Activated naive CD4-positive, alpha-beta T cell treated with anti-CD3 and anti-CD28 coated beads, Interleukin-2, amount 10 ng/mL, durations not matched to agents 7 days and 5 days (primary cell): ENCODE results near the gene ACKR3.

Experiments
- CTCF ChIA-PET: fragments of 350-600 bp; sonication (Branson Sonifier 250); formaldehyde crosslinking; loops from one replicate; lab custom pipeline; 2021; ENCODE audit warnings: antibody characterized with exemption; lab: Charles Lee
- DNase-seq: peaks from one replicate; pipeline ENCODE4 v3.0.0-alpha.2; 2020
- H3K27ac Mint-ChIP-seq: one replicate; pipeline ENCODE4 v1.8.0; 2021; ENCODE audit warnings: mild to moderate bottlenecking, moderate library complexity, mixed read lengths
- H3K27me3 Mint-ChIP-seq: one replicate; pipeline ENCODE4 v1.8.0; 2021; ENCODE audit warnings: mild to moderate bottlenecking, mixed read lengths
- H3K36me3 Mint-ChIP-seq: one replicate; pipeline ENCODE4 v1.8.0; 2021; ENCODE audit warnings: mixed read lengths
- H3K4me1 Mint-ChIP-seq: one replicate; pipeline ENCODE4 v1.8.0; 2021; ENCODE audit warnings: mixed read lengths
- H3K4me3 Mint-ChIP-seq: one replicate; pipeline ENCODE4 v1.8.0; 2021; ENCODE audit warnings: mild to moderate bottlenecking, moderate library complexity, mixed read lengths
- H3K9me3 Mint-ChIP-seq: one replicate; pipeline ENCODE4 v1.8.0; 2021; ENCODE audit warnings: mixed read lengths

ACKR3 gene

GRCh38 chr2:236606023-236606422, 36.4 kb downstream of the ACKR3 start:
- no peak for DNase-seq
- Mint-ChIP-seq H3K27me3 (peaks cover 45% of the 10 kb centered on the region), H3K4me1 (no peaks in the 10 kb centered on the region), H3K27ac (no peak overlapping the region), H3K9me3 (no peaks in the 10 kb centered on the region), H3K36me3 (no peaks in the 10 kb centered on the region), H3K4me3 (no peak overlapping the region)
- CTCF ChIA-PET = no interaction called here

GRCh38 chr2:236607471-236608187, 38.0 kb downstream of the ACKR3 start:
- Mint-ChIP-seq H3K9me3 (no peaks in the 10 kb centered on the region), H3K4me1 (no peaks in the 10 kb centered on the region), H3K4me3 (no peak overlapping the region), H3K36me3 (no peaks in the 10 kb centered on the region), H3K27ac (no peak overlapping the region), H3K27me3 (peaks cover 47% of the 10 kb centered on the region)
- no peak for DNase-seq
- CTCF ChIA-PET = interaction anchor here (1.1 kb wide), 1 partner anchor 13 kb away, joined by 4 read pairs; no protein-coding TSS in a partner anchor

- DNase-seq = no peak
- H3K36me3 Mint-ChIP-seq = no peaks in the 10 kb centered on the region
- H3K9me3 Mint-ChIP-seq = no peaks in the 10 kb centered on the region
- peaks cover 51% of the 10 kb centered on the region for H3K27me3 Mint-ChIP-seq
- no peak overlapping the region for H3K4me3 Mint-ChIP-seq
- no peak overlapping the region for H3K27ac Mint-ChIP-seq
- H3K4me1 Mint-ChIP-seq = no peaks in the 10 kb centered on the region
- CTCF ChIA-PET = interaction anchor here (0.8 to 1.1 kb wide), 2 partner anchors 11 to 12 kb away, joined by 3 to 4 read pairs; no protein-coding TSS in a partner anchor
These were observed 38.5 kb downstream of the ACKR3 start for GRCh38 chr2:236608188-236608525.

- CTCF ChIA-PET = interaction anchor here (0.8 to 1.1 kb wide), 2 partner anchors 10 to 12 kb away, joined by 3 to 4 read pairs; no protein-coding TSS in a partner anchor
- peaks cover 51% of the 10 kb centered on the region for H3K27me3 Mint-ChIP-seq
These were observed 39.1 kb downstream of the ACKR3 start for GRCh38 chr2:236608710-236609109.

GRCh38 chr2:236610991-236611821, 41.6 kb downstream of the ACKR3 start:
- Mint-ChIP-seq H3K36me3 (no peaks in the 10 kb centered on the region), H3K4me1 (no peaks in the 10 kb centered on the region), H3K27me3 (peaks cover 32% of the 10 kb centered on the region), H3K9me3 (no peaks in the 10 kb centered on the region), H3K27ac (no peak overlapping the region), H3K4me3 (no peak overlapping the region)
- no peak for DNase-seq
- CTCF ChIA-PET = no interaction called here

More at GRCh38 chr2:236608710-236609109, 39.1 kb downstream of the ACKR3 start:
- H3K27ac Mint-ChIP-seq = no peak overlapping the region
- H3K4me3 Mint-ChIP-seq = no peak overlapping the region
- no peaks in the 10 kb centered on the region for H3K9me3 Mint-ChIP-seq
- H3K36me3 Mint-ChIP-seq = no peaks in the 10 kb centered on the region
- no peak for DNase-seq
- no peaks in the 10 kb centered on the region for H3K4me1 Mint-ChIP-seq

GRCh38 chr2:236612737-236613136, 43.1 kb downstream of the ACKR3 start:
- no peak overlapping the region for H3K4me3 Mint-ChIP-seq
- CTCF ChIA-PET = no interaction called here
- H3K36me3 Mint-ChIP-seq = no peaks in the 10 kb centered on the region
- DNase-seq = no peak
- no peaks in the 10 kb centered on the region for H3K9me3 Mint-ChIP-seq
- H3K4me1 Mint-ChIP-seq = peaks cover 2% of the 10 kb centered on the region
- H3K27ac Mint-ChIP-seq = no peak overlapping the region
- peaks cover 23% of the 10 kb centered on the region for H3K27me3 Mint-ChIP-seq

- no peak overlapping the region for H3K4me3 Mint-ChIP-seq
- peaks cover 25% of the 10 kb centered on the region for H3K27me3 Mint-ChIP-seq
- CTCF ChIA-PET = no interaction called here
These were observed 44.0 kb downstream of the ACKR3 start for GRCh38 chr2:236613612-236614011.

GRCh38 chr2:236614551-236614950, 44.9 kb downstream of the ACKR3 start:
- H3K36me3 Mint-ChIP-seq = no peaks in the 10 kb centered on the region
- DNase-seq = no peak
- H3K4me1 Mint-ChIP-seq = peaks cover 17% of the 10 kb centered on the region
- H3K4me3 Mint-ChIP-seq = no peak overlapping the region
- H3K9me3 Mint-ChIP-seq = no peaks in the 10 kb centered on the region
- H3K27ac Mint-ChIP-seq = no peak overlapping the region
- CTCF ChIA-PET = no interaction called here
- H3K27me3 Mint-ChIP-seq = peaks cover 25% of the 10 kb centered on the region

More at GRCh38 chr2:236613612-236614011, 44.0 kb downstream of the ACKR3 start:
- no peak for DNase-seq
- Mint-ChIP-seq H3K4me1 (peaks cover 8% of the 10 kb centered on the region), H3K27ac (no peak overlapping the region), H3K9me3 (no peaks in the 10 kb centered on the region), H3K36me3 (no peaks in the 10 kb centered on the region)

- Mint-ChIP-seq H3K4me3 (no peak overlapping the region), H3K36me3 (no peaks in the 10 kb centered on the region), H3K9me3 (no peaks in the 10 kb centered on the region), H3K27me3 (peaks cover 33% of the 10 kb centered on the region), H3K27ac (no peak overlapping the region), H3K4me1 (peaks cover 30% of the 10 kb centered on the region)
- no peak for DNase-seq
- CTCF ChIA-PET = no interaction called here
These were observed 46.4 kb downstream of the ACKR3 start for GRCh38 chr2:236616031-236616430.

GRCh38 chr2:236616624-236617023, 47.0 kb downstream of the ACKR3 start:
- no peak overlapping the region for H3K4me3 Mint-ChIP-seq
- no peaks in the 10 kb centered on the region for H3K36me3 Mint-ChIP-seq
- no peak for DNase-seq
- H3K27me3 Mint-ChIP-seq = peaks cover 33% of the 10 kb centered on the region
- CTCF ChIA-PET = no interaction called here
- no peaks in the 10 kb centered on the region for H3K9me3 Mint-ChIP-seq
- H3K27ac Mint-ChIP-seq = no peak overlapping the region
- H3K4me1 Mint-ChIP-seq = peaks cover 32% of the 10 kb centered on the region

- H3K4me3 Mint-ChIP-seq = no peak overlapping the region
- peaks cover 37% of the 10 kb centered on the region for H3K27me3 Mint-ChIP-seq
- CTCF ChIA-PET = no interaction called here
- no peaks in the 10 kb centered on the region for H3K36me3 Mint-ChIP-seq
- H3K27ac Mint-ChIP-seq = no peak overlapping the region
- DNase-seq = no peak
- peaks cover 32% of the 10 kb centered on the region for H3K4me1 Mint-ChIP-seq
- no peaks in the 10 kb centered on the region for H3K9me3 Mint-ChIP-seq
These were observed 47.7 kb downstream of the ACKR3 start for GRCh38 chr2:236617221-236617737.

- Mint-ChIP-seq H3K27ac (no peak overlapping the region), H3K36me3 (no peaks in the 10 kb centered on the region), H3K9me3 (no peaks in the 10 kb centered on the region), H3K4me3 (no peak overlapping the region), H3K27me3 (peaks cover 33% of the 10 kb centered on the region), H3K4me1 (peaks cover 32% of the 10 kb centered on the region)
- CTCF ChIA-PET = no interaction called here
- no peak for DNase-seq
These were observed 48.2 kb downstream of the ACKR3 start for GRCh38 chr2:236617796-236618195.

- Mint-ChIP-seq H3K9me3 (no peaks in the 10 kb centered on the region), H3K36me3 (no peaks in the 10 kb centered on the region), H3K4me1 (peaks cover 32% of the 10 kb centered on the region), H3K27ac (no peak overlapping the region), H3K4me3 (no peak overlapping the region), H3K27me3 (peaks cover 27% of the 10 kb centered on the region)
- CTCF ChIA-PET = interaction anchor here (0.9 kb wide), 1 partner anchor 10 kb away, joined by 3 read pairs; no protein-coding TSS in a partner anchor
- DNase-seq = peak; percentile 35
These were observed 48.7 kb downstream of the ACKR3 start for GRCh38 chr2:236618370-236618769.

GRCh38 chr2:236619910-236620612, 50.4 kb downstream of the ACKR3 start:
- Mint-ChIP-seq H3K4me1 (peaks cover 32% of the 10 kb centered on the region), H3K27me3 (peaks cover 18% of the 10 kb centered on the region), H3K9me3 (no peaks in the 10 kb centered on the region), H3K4me3 (no peak overlapping the region), H3K36me3 (no peaks in the 10 kb centered on the region), H3K27ac (peak overlapping the region; percentile 86)
- CTCF ChIA-PET = interaction anchor here (1.3 to 2.3 kb wide), 3 partner anchors 12 to 107 kb away, joined by 3 to 7 read pairs (median 4); partner anchors contain the start of gene ACKR3
- peak; percentile 36 for DNase-seq
